Fibroblast of skin of back (primary cell): ENCODE measurements around the gene RASSF8.
A peak's percentile ranks its signal among the peaks of the same experiment; 100 is the strongest.

Source experiments
- DNase-seq: peaks from one replicate; pipeline ENCODE4 v3.0.0-alpha.2; 2013

RASSF8 gene

GRCh38 chr12:25962932-25963525 lies 4.5 kb downstream of the RASSF8 start:
- no peak for DNase-seq

GRCh38 chr12:25965682-25966081 lies 7.2 kb downstream of the RASSF8 start:
- DNase-seq: no peak

DNA sequence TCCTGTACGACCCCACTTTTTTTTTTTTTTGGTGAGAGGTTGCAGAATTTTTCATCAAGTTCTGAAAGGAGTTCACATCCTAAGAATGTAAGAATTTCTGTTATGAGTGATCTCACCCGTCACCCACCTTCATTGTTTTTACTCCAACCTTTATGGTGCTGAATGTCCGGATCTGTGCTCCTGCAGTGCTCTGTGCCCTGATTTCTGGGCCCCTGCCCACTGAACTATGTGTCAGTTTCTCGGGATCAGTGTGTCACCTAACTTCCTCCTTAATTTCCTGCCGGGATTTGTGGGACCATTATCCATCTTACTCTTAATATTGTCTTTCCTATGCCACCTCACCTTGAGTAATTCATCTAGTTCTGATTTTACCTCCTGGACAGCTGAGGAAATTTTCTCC lies 11.6 kb downstream of the RASSF8 start:
- no peak for DNase-seq

- DNase-seq: no peak
Observed at GRCh38 chr12:25970916-25971653, 12.6 kb downstream of the RASSF8 start.

GRCh38 chr12:25971654-25972041 lies 13.2 kb downstream of the RASSF8 start:
- DNase-seq: no peak

- peak; percentile 46 for DNase-seq
Observed at GRCh38 chr12:25972783-25973182, 14.3 kb downstream of the RASSF8 start.

- no peak for DNase-seq
Observed at GRCh38 chr12:25975179-25975578, 16.7 kb downstream of the RASSF8 start.

DNA sequence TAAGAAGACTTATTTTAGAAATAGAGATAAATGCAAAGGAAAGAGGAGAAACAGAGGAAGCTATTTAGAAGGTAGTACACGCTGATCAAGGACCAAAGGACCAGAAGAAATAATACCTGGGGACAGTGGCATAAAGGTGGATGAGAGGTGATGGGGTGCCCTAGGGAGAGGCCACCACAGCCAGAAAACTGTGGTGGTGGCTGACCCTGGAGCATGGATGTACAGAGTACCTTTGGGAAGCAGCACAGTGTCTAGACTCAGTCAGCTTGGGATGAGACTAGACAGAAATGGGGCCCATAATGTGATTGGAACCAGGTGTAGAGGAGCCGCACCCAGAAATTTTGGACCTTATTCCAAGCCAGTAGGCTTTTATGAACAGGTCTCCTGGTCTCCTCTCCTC lies 17.2 kb downstream of the RASSF8 start:
- no peak for DNase-seq

- no peak for DNase-seq
Observed at GRCh38 chr12:25976289-25976688, 17.8 kb downstream of the RASSF8 start.

GRCh38 chr12:25977047-25977446 lies 18.6 kb downstream of the RASSF8 start:
- DNase-seq: no peak

GRCh38 chr12:25979059-25979458 lies 20.6 kb downstream of the RASSF8 start:
- DNase-seq: no peak

DNA sequence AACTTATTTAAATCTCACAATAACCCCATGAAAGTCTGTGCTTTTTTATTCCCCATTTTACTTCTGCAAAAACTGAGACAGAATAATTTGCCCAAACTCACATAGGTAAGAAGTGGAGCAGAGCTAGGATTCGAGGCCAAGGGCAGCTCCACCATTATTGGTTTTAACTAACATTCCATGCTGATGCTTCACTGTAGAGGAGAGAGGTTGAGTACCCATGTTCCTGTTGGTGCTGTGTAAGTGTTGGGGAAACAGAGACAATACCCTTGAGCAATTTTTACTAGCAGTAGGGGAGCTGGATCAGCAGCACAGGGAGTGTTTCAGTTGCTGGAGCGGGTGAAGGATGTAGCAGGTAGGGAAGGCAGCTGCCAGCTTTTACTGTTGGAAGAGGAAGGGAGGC lies 21.1 kb downstream of the RASSF8 start:
- peak; percentile 35 for DNase-seq

DNA sequence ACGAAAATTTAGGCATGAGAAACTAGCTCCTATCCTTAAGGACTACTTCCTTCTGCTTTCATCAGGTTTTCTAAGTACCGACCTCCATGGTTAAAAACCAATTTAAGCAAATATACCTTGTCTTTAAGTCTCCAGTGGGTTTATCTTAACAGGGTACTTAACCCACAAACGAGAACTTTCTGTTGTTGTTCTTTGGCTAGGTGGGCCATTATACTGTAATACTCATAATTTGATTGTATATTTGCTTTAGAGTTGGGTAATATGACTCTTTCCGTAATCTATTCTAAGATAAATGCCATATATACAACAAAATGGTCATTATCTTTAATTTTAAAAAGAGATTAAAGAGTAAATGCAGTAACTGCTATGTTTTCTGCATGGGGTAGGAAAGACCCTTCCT lies 21.6 kb downstream of the RASSF8 start:
- DNase-seq: no peak

- DNase-seq: no peak
Observed at GRCh38 chr12:25981597-25981996, 23.1 kb downstream of the RASSF8 start.

GRCh38 chr12:25982416-25982815 lies 23.9 kb downstream of the RASSF8 start:
- DNase-seq: no peak

GRCh38 chr12:25983625-25984024 lies 25.1 kb downstream of the RASSF8 start:
- no peak for DNase-seq

- DNase-seq: no peak
Observed at GRCh38 chr12:25984759-25985158, 26.3 kb downstream of the RASSF8 start.

- no peak for DNase-seq
Observed at GRCh38 chr12:25985316-25986175, 27.1 kb downstream of the RASSF8 start.

- DNase-seq: no peak
Observed at GRCh38 chr12:25986180-25986579, 27.7 kb downstream of the RASSF8 start.

GRCh38 chr12:25988505-25988904 lies 30.0 kb downstream of the RASSF8 start:
- no peak for DNase-seq

DNA sequence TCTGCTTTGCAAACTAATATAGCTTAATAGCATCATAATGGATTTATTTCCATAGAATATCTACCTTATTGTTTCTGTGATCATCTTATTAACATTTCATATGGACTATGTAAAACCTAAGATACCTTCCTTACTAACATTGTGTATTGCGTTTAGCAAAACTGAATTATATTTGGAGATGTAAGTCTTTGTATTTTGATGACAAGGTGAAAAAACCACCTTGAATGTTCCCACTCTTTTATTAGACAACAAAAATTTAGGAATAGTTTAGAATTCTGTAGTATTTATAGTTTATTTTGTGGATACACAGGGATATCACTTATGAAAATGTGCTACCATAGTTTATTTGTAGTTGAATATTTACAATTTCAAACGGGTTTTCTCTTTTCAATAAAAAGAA lies 32.0 kb downstream of the RASSF8 start:
- DNase-seq: no peak

DNA sequence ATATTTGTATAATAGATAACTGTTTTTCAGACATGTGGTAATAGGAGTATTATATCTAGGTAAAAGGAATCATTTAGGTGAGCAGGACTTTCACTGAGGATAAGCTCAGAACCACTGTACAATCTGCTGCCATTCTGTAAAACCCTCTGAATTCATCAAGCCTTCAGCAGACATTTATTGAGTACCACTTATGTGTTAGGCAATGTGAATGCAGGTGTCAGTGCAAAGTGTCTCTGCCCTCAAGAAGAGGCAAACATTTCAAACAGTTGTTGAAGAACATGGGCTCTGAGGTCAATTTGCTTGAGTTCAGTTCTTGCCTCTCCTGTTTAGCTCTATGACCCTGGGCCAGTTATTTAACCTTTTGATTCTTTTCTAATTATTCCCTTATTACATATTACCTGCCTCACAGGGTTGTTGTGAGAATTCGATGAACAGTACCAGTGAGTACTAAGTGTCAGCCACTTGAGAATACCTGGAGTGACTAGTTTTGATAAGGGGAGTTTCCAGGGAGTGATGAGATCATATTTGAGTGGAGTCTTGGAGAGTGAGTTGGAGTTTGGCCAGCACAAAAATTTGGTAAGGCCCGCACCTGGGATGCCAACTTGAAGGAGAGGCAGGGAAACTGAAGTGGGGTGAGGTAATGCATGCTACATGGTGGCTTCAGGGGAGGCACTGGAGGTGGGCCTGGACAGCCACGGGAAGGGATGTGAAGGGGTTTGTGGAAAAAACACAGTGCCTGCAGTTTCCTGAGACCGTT lies 33.7 kb downstream of the RASSF8 start:
- no peak for DNase-seq
